Smooth muscle cell of the pulmonary artery (primary cell): ENCODE measurements around the gene POMC. TPM values are rescaled to one million over a fixed set of nuclear protein-coding genes. Genes with fewer than 3 reads are reported as not detected.

ENCODE experiments used
- total RNA-seq: library from RNA; depleted of rRNA; stranded (reverse); fragments of >200 nt; gene quantifications from 2 replicates; pipeline ENCODE4 v1.2.3, GENCODE V29; 2014

The POMC gene
- 1.2 and 2.0 TPM in 2 replicates for total RNA-seq

DNA sequence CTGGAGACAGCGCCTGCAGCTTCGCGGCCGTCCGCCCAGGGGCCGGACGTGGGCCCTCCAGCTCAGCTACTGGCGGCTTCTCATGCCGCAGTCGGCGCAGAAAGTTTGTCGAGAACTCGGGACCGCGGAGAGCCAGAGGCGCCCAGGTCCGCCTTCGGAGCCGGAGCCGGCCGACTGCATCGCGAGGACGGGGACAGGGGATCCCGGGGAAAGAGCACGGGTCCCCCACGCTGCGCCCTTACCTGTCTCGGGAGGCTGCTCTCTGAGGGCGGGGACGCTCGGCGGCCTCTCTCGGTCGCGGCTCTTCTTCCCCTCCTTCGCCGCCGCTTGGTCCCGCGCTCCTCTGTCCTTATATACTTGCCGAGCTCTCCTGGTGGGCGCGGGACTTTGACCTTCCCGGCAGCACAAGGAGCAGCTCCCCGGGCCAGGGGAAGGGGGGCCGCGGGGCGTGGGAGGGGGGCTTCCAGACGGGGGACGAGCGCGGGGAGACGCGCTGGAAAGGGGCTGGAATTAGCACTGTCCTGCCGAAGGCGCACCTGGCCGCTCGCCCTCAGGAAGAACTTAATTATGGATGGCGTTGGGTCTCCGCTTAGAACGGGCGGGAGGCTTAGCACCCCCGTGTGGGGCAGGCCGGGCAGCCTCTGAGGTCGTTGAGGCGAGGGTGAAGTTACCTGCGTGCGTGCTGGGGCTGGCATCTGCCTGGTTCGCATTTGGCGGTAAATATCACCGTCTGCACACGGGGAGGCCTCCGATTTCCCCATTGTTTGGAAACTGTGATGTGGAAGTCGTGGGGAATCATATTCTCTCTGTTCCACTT is at the start of gene POMC:
Gene POMC, minus strand, starts transcription at position 325 of the 817 bp plus-strand sequence. CDS start 3,808 bp downstream, outside the sequence.

Other genes starting within 250 kb of the POMC start
- 112 and 115 TPM in 2 replicates for gene ADCY3, start 248.3 kb downstream of the POMC start, total RNA-seq
- 4.0 and 4.7 TPM in 2 replicates for gene DNAJC27, start 196.6 kb downstream of the POMC start, total RNA-seq
- 0.85 and 2.4 TPM in 2 replicates for gene EFR3B, start 126.5 kb downstream of the POMC start, total RNA-seq
- 16.7 and 18.0 TPM in 2 replicates for gene DNMT3A, start 173.3 kb upstream of the POMC start, total RNA-seq